Loucy (cell line): ENCODE data around the gene TBC1D22A.
A peak's percentile ranks its signal among the peaks of the same experiment; 100 is the strongest.

Source experiments
- H2AFZ ChIP-seq: fragments of 200-600 bp; sonication (generic); 2 replicates; pipeline ENCODE4 v1.6.0; 2016; ENCODE audit warnings: antibody characterized with exemption, mild to moderate bottlenecking, low read length, moderate library complexity
- H3F3A ChIP-seq: fragments of 200-600 bp; 2 replicates; pipeline ENCODE4 v1.6.0; 2016; ENCODE audit warnings: antibody characterized with exemption, low read depth, mild to moderate bottlenecking
- H3K27me3 ChIP-seq: fragments of 200-600 bp; sonication (generic); 2 replicates; pipeline ENCODE4 v1.6.1; 2014; ENCODE audit warnings: low read length, mild to moderate bottlenecking; ENCODE audit not compliant: insufficient read depth, poor library complexity, severe bottlenecking
- H3K36me3 ChIP-seq: fragments of 200-600 bp; sonication (generic); 2 replicates; pipeline ENCODE4 v1.6.1; 2016; ENCODE audit warnings: low read length; ENCODE audit not compliant: insufficient read depth
- H3K4me1 ChIP-seq: fragments of 200-600 bp; sonication (generic); 2 replicates; pipeline ENCODE4 v1.5.1; 2014; ENCODE audit warnings: low read length, mild to moderate bottlenecking; ENCODE audit not compliant: insufficient read depth, poor library complexity, severe bottlenecking
- H3K4me2 ChIP-seq: fragments of 200-600 bp; sonication (generic); 2 replicates; pipeline ENCODE4 v1.6.0; 2014; ENCODE audit warnings: antibody characterized with exemption, low read length, low read depth, mild to moderate bottlenecking; ENCODE audit not compliant: poor library complexity, severe bottlenecking
- H3K4me3 ChIP-seq: fragments of 200-600 bp; sonication (generic); 2 replicates; pipeline ENCODE4 v1.5.1; 2014; ENCODE audit warnings: low read length, mild to moderate bottlenecking, mixed read lengths; ENCODE audit not compliant: poor library complexity, severe bottlenecking
- H3K79me2 ChIP-seq: fragments of 200-600 bp; sonication (generic); 2 replicates; pipeline ENCODE4 v1.6.1; 2014; ENCODE audit warnings: low read length; ENCODE audit not compliant: insufficient read depth
- H3K9ac ChIP-seq: fragments of 200-600 bp; sonication (generic); 2 replicates; pipeline ENCODE4 v1.6.0; 2014; ENCODE audit warnings: mild to moderate bottlenecking, low read depth, low read length, moderate library complexity; ENCODE audit not compliant: poor library complexity, severe bottlenecking
- H3K9me2 ChIP-seq: fragments of 200-600 bp; sonication (generic); replicated peaks from 2 replicates; pipeline ENCODE4 v1.6.1; 2016; ENCODE audit warnings: low read depth, low read length, mixed read lengths
- H3K9me3 ChIP-seq: fragments of 200-600 bp; sonication (generic); 2 replicates; pipeline ENCODE4 v1.6.1; 2014; ENCODE audit warnings: mild to moderate bottlenecking, antibody characterized with exemption, low read length, low read depth; ENCODE audit not compliant: insufficient read depth
- H4K20me1 ChIP-seq: fragments of 200-600 bp; sonication (generic); 2 replicates; pipeline ENCODE4 v1.6.0; 2014; ENCODE audit warnings: antibody characterized with exemption, low read length, mild to moderate bottlenecking; ENCODE audit not compliant: insufficient read depth, poor library complexity, severe bottlenecking
- CTCF ChIP-seq: fragments of 200-600 bp; sonication (generic); conservative IDR thresholded peaks from 2 replicates; pipeline ENCODE4 v1.5.1; 2014; ENCODE audit warnings: mild to moderate bottlenecking, antibody characterized with exemption, low read length
- EZH2phosphoT487 ChIP-seq: fragments of 200-600 bp; IDR thresholded peaks from 2 replicates; pipeline ENCODE4 v1.6.1; 2018; ENCODE audit warnings: antibody characterized with exemption, mild to moderate bottlenecking, moderate library complexity, borderline replicate concordance

The TBC1D22A gene

GRCh38 chr22:46749682-46750529 is 12.5 kb upstream of the TBC1D22A start:
- no peaks in the 10 kb centered on the region for H3F3A ChIP-seq
- H3K4me2 ChIP-seq, result peak overlapping the region; percentile 52

GRCh38 chr22:46750530-46750800 is 12.0 kb upstream of the TBC1D22A start:
- Histone ChIP-seq H4K20me1 (no peaks in the 10 kb centered on the region), H3F3A (no peaks in the 10 kb centered on the region), H3K4me1 (peaks cover 16% of the 10 kb centered on the region), H3K9ac (no peak overlapping the region), H3K79me2 (no peaks in the 10 kb centered on the region), H3K36me3 (no peaks in the 10 kb centered on the region), H3K27me3 (no peaks in the 10 kb centered on the region), H3K9me2 (no peaks in the 10 kb centered on the region), H2AFZ (no peak overlapping the region), H3K4me2 (no peak overlapping the region), H3K4me3 (no peak overlapping the region), H3K9me3 (no peaks in the 10 kb centered on the region; the same call in 1 of the 2 replicates)
- no peak for TF ChIP-seq EZH2phosphoT487
- TF ChIP-seq CTCF, result no peak

More at GRCh38 chr22:46749682-46750529, 12.5 kb upstream of the TBC1D22A start:
- Histone ChIP-seq H3K9me2 (no peaks in the 10 kb centered on the region), H3K9me3 (no peaks in the 10 kb centered on the region), H4K20me1 (no peaks in the 10 kb centered on the region), H2AFZ (peak overlapping the region; percentile 66; the same call in 1 of the 2 replicates), H3K4me3 (peak overlapping the region; percentile 6), H3K27me3 (no peaks in the 10 kb centered on the region), H3K79me2 (no peaks in the 10 kb centered on the region), H3K4me1 (peaks cover 16% of the 10 kb centered on the region), H3K36me3 (no peaks in the 10 kb centered on the region), H3K9ac (peak overlapping the region; percentile 14)
- no peak for TF ChIP-seq EZH2phosphoT487
- no peak for TF ChIP-seq CTCF

GRCh38 chr22:46750863-46751443 is 11.5 kb upstream of the TBC1D22A start:
- Histone ChIP-seq H4K20me1 (no peaks in the 10 kb centered on the region), H3K4me3 (no peak overlapping the region), H3K79me2 (no peaks in the 10 kb centered on the region), H3K27me3 (no peaks in the 10 kb centered on the region), H3K4me1 (peaks cover 16% of the 10 kb centered on the region), H3F3A (no peaks in the 10 kb centered on the region), H3K9me3 (peaks cover 3% of the 10 kb centered on the region; the same call in 1 of the 2 replicates), H3K9ac (no peak overlapping the region), H3K36me3 (no peaks in the 10 kb centered on the region), H2AFZ (no peak overlapping the region), H3K9me2 (no peaks in the 10 kb centered on the region), H3K4me2 (no peak overlapping the region)
- no peak for TF ChIP-seq EZH2phosphoT487
- TF ChIP-seq CTCF, result no peak
